Activated naive CD8-positive, alpha-beta T cell treated with anti-CD3 and anti-CD28 coated beads, Interleukin-2, amount 10 ng/mL, durations not matched to agents 7 days and 5 days (primary cell): ENCODE results near the gene PCNX1. TPM values are rescaled to one million over a fixed set of nuclear protein-coding genes. Genes with fewer than 3 reads are reported as not detected.
A peak's percentile ranks its signal among the peaks of the same experiment; 100 is the strongest.

Source experiments
- ATAC-seq: fragments of 150-1000 bp; cut with Tn5 transposase; one replicate; pipeline ENCODE4 v1.10.0; 2021; ENCODE audit warnings: low read depth, moderate library complexity
- POLR2A ChIA-PET: fragments of 350-600 bp; sonication (Branson Sonifier 250); formaldehyde crosslinking; loops from one replicate; lab custom pipeline; 2021; ENCODE audit warnings: antibody characterized with exemption; lab: Charles Lee
- DNase-seq: peaks from one replicate; pipeline ENCODE4 v3.0.0; 2021
- H3K27ac Mint-ChIP-seq: one replicate; pipeline ENCODE4 v1.8.0; 2022; ENCODE audit warnings: mild to moderate bottlenecking, mixed read lengths
- H3K27me3 Mint-ChIP-seq: one replicate; pipeline ENCODE4 v1.8.0; 2022; ENCODE audit warnings: mild to moderate bottlenecking, moderate library complexity, mixed read lengths
- H3K36me3 Mint-ChIP-seq: one replicate; pipeline ENCODE4 v1.8.0; 2021; ENCODE audit warnings: mild to moderate bottlenecking, mixed read lengths
- H3K4me1 Mint-ChIP-seq: one replicate; pipeline ENCODE4 v1.8.0; 2021; ENCODE audit warnings: mixed read lengths
- H3K4me3 Mint-ChIP-seq: one replicate; pipeline ENCODE4 v1.8.0; 2022; ENCODE audit warnings: mild to moderate bottlenecking, moderate library complexity, mixed read lengths
- H3K9me3 Mint-ChIP-seq: one replicate; pipeline ENCODE4 v1.8.0; 2021; ENCODE audit warnings: mixed read lengths
- total RNA-seq, 2 experiments: library from RNA; stranded (reverse); gene quantifications; one replicate each; pipeline ENCODE4 v1.2.3, GENCODE V29; 2021

PCNX1 gene
- total RNA-seq, 2 experiments from 2014 or later, result 80.0 to 93.0 TPM

- Mint-ChIP-seq H3K9me3 (no peaks in the 10 kb centered on the region), H3K27me3 (no peaks in the 10 kb centered on the region), H3K27ac (no peak overlapping the region), H3K36me3 (peaks cover 23% of the 10 kb centered on the region), H3K4me1 (peaks cover 16% of the 10 kb centered on the region), H3K4me3 (no peak overlapping the region)
- no peak for DNase-seq
- peak; percentile 67 for ATAC-seq
- POLR2A ChIA-PET, result interaction anchor here (1.3 to 4.6 kb wide), 4 partner anchors 47 to 138 kb away, joined by 3 to 26 read pairs (median 4); partner anchors contain the start of gene PCNX1
Observed at GRCh38 chr14:70955543-70956480, 48.6 kb downstream of the PCNX1 start.

GRCh38 chr14:70956511-70956910 lies 49.3 kb downstream of the PCNX1 start:
- Mint-ChIP-seq H3K36me3 (peaks cover 21% of the 10 kb centered on the region), H3K4me3 (no peak overlapping the region), H3K27me3 (no peaks in the 10 kb centered on the region), H3K9me3 (no peaks in the 10 kb centered on the region), H3K4me1 (peaks cover 16% of the 10 kb centered on the region), H3K27ac (no peak overlapping the region)
- POLR2A ChIA-PET, result interaction anchor here (1.3 to 4.6 kb wide), 3 partner anchors 48 to 135 kb away, joined by 3 to 26 read pairs (median 4); partner anchors contain the start of gene PCNX1
- ATAC-seq, result no peak
- no peak for DNase-seq

GRCh38 chr14:70957710-70958109 lies 50.5 kb downstream of the PCNX1 start:
- no peaks in the 10 kb centered on the region for H3K9me3 Mint-ChIP-seq
- H3K4me1 Mint-ChIP-seq, result peaks cover 12% of the 10 kb centered on the region
- POLR2A ChIA-PET, result interaction anchor here (0.6 kb wide), 1 partner anchor 18 kb away, joined by 6 read pairs; no protein-coding TSS in a partner anchor

GRCh38 chr14:70962935-70963334 lies 55.7 kb downstream of the PCNX1 start:
- no peak for ATAC-seq
- no peak for DNase-seq
- H3K27me3 Mint-ChIP-seq, result no peaks in the 10 kb centered on the region
- peaks cover 34% of the 10 kb centered on the region for H3K36me3 Mint-ChIP-seq
- no peak overlapping the region for H3K4me3 Mint-ChIP-seq
- no peaks in the 10 kb centered on the region for H3K9me3 Mint-ChIP-seq
- POLR2A ChIA-PET, result no interaction called here
- no peak overlapping the region for H3K27ac Mint-ChIP-seq
- peaks cover 8% of the 10 kb centered on the region for H3K4me1 Mint-ChIP-seq

More at GRCh38 chr14:70957710-70958109, 50.5 kb downstream of the PCNX1 start:
- H3K4me3 Mint-ChIP-seq, result no peak overlapping the region
- H3K36me3 Mint-ChIP-seq, result peaks cover 19% of the 10 kb centered on the region
- DNase-seq, result no peak
- ATAC-seq, result no peak
- H3K27me3 Mint-ChIP-seq, result no peaks in the 10 kb centered on the region
- no peak overlapping the region for H3K27ac Mint-ChIP-seq

GRCh38 chr14:70964492-70964891 lies 57.2 kb downstream of the PCNX1 start:
- DNase-seq, result no peak
- Mint-ChIP-seq H3K36me3 (peaks cover 30% of the 10 kb centered on the region), H3K4me3 (no peak overlapping the region), H3K4me1 (peaks cover 17% of the 10 kb centered on the region), H3K27me3 (no peaks in the 10 kb centered on the region), H3K9me3 (no peaks in the 10 kb centered on the region), H3K27ac (no peak overlapping the region)
- ATAC-seq, result no peak
- POLR2A ChIA-PET, result no interaction called here

GRCh38 chr14:70971560-70971959 lies 64.3 kb downstream of the PCNX1 start:
- Mint-ChIP-seq H3K36me3 (peaks cover 11% of the 10 kb centered on the region), H3K27me3 (no peaks in the 10 kb centered on the region), H3K4me1 (peaks cover 22% of the 10 kb centered on the region), H3K9me3 (no peaks in the 10 kb centered on the region), H3K27ac (no peak overlapping the region), H3K4me3 (no peak overlapping the region)
- DNase-seq (no peak), ATAC-seq (no peak)
- POLR2A ChIA-PET, result no interaction called here

- H3K27me3 Mint-ChIP-seq, result no peaks in the 10 kb centered on the region
Observed at GRCh38 chr14:70972107-70972976, 65.1 kb downstream of the PCNX1 start.

GRCh38 chr14:70976591-70976990 lies 69.3 kb downstream of the PCNX1 start:
- Mint-ChIP-seq H3K36me3 (peaks cover 21% of the 10 kb centered on the region), H3K27ac (no peak overlapping the region), H3K4me1 (peaks cover 19% of the 10 kb centered on the region), H3K4me3 (no peak overlapping the region), H3K9me3 (no peaks in the 10 kb centered on the region), H3K27me3 (no peaks in the 10 kb centered on the region)
- POLR2A ChIA-PET, result no interaction called here
- DNase-seq (no peak), ATAC-seq (no peak)

More at GRCh38 chr14:70972107-70972976, 65.1 kb downstream of the PCNX1 start:
- no peak overlapping the region for H3K4me3 Mint-ChIP-seq
- peaks cover 15% of the 10 kb centered on the region for H3K36me3 Mint-ChIP-seq
- H3K4me1 Mint-ChIP-seq, result peaks cover 20% of the 10 kb centered on the region
- no peak overlapping the region for H3K27ac Mint-ChIP-seq
- POLR2A ChIA-PET, result no interaction called here
- H3K9me3 Mint-ChIP-seq, result no peaks in the 10 kb centered on the region
- DNase-seq (peak; percentile 69), ATAC-seq (peak; percentile 84)

GRCh38 chr14:70981000-70981952 lies 74.0 kb downstream of the PCNX1 start:
- Mint-ChIP-seq H3K27me3 (no peaks in the 10 kb centered on the region), H3K9me3 (no peaks in the 10 kb centered on the region), H3K36me3 (peaks cover 27% of the 10 kb centered on the region), H3K27ac (peak overlapping the region; percentile 72), H3K4me3 (peak overlapping the region; percentile 33), H3K4me1 (peaks cover 18% of the 10 kb centered on the region)
- peak; percentile 46 for ATAC-seq
- DNase-seq, result no peak
- POLR2A ChIA-PET, result interaction anchor here (1.4 kb wide), 1 partner anchor 172 kb away, joined by 3 read pairs; the partner anchor contains the start of gene MAP3K9

GRCh38 chr14:70982200-70982599 lies 74.9 kb downstream of the PCNX1 start:
- POLR2A ChIA-PET, result no interaction called here

GRCh38 chr14:70987041-70987440 lies 79.8 kb downstream of the PCNX1 start:
- ATAC-seq, result no peak
- Mint-ChIP-seq H3K27me3 (no peaks in the 10 kb centered on the region), H3K4me1 (peaks cover 17% of the 10 kb centered on the region), H3K4me3 (no peak overlapping the region), H3K9me3 (no peaks in the 10 kb centered on the region), H3K36me3 (peaks cover 21% of the 10 kb centered on the region), H3K27ac (no peak overlapping the region)
- DNase-seq, result no peak
- POLR2A ChIA-PET, result no interaction called here

More at GRCh38 chr14:70982200-70982599, 74.9 kb downstream of the PCNX1 start:
- no peaks in the 10 kb centered on the region for H3K9me3 Mint-ChIP-seq
- H3K27ac Mint-ChIP-seq, result peak overlapping the region; percentile 72
- peak overlapping the region; percentile 20 for H3K4me3 Mint-ChIP-seq
- peaks cover 19% of the 10 kb centered on the region for H3K4me1 Mint-ChIP-seq
- DNase-seq (no peak), ATAC-seq (no peak)
- peaks cover 22% of the 10 kb centered on the region for H3K36me3 Mint-ChIP-seq
- no peaks in the 10 kb centered on the region for H3K27me3 Mint-ChIP-seq

- Mint-ChIP-seq H3K4me3 (peak overlapping the region; percentile 55), H3K36me3 (peaks cover 24% of the 10 kb centered on the region), H3K27ac (peak overlapping the region; percentile 55), H3K4me1 (peaks cover 15% of the 10 kb centered on the region), H3K9me3 (no peaks in the 10 kb centered on the region), H3K27me3 (no peaks in the 10 kb centered on the region)
- POLR2A ChIA-PET, result interaction anchor here (1.6 kb wide), 1 partner anchor 10 kb away, joined by 6 read pairs; no protein-coding TSS in a partner anchor
- ATAC-seq (peak; percentile 42), DNase-seq (no peak)
Observed at GRCh38 chr14:70988452-70988851, 81.2 kb downstream of the PCNX1 start.
